ENCODE results near the gene MAP4K4.

Gene MAP4K4

GRCh38 chr2:101751875-101752619, 54.5 kb downstream of the MAP4K4 start:
- no peak for TF ChIP-seq CTCF (IDR thresholded peaks at IDR 0.05; ENCODE audit: low read depth, low read length)
- DNase-seq (ENCODE audit: extremely low read depth, low read depth): no peak

- TF ChIP-seq CTCF (IDR thresholded peaks at IDR 0.05; ENCODE audit: low read depth, low read length): no peak
- no peak for DNase-seq (ENCODE audit: extremely low read depth, low read depth)
Observed at GRCh38 chr2:101752716-101753616, 55.5 kb downstream of the MAP4K4 start.

GRCh38 chr2:101753720-101754490, 56.4 kb downstream of the MAP4K4 start:
- DNase-seq (ENCODE audit: extremely low read depth, low read depth): no peak

GRCh38 chr2:101754618-101755017, 57.1 kb downstream of the MAP4K4 start:
- DNase-seq (ENCODE audit: extremely low read depth, low read depth): no peak

More at GRCh38 chr2:101753720-101754490, 56.4 kb downstream of the MAP4K4 start:
- TF ChIP-seq CTCF (IDR thresholded peaks at IDR 0.05; ENCODE audit: low read depth, low read length): no peak

GRCh38 chr2:101756266-101756665, 58.8 kb downstream of the MAP4K4 start:
- TF ChIP-seq CTCF (IDR thresholded peaks at IDR 0.05; ENCODE audit: low read depth, low read length): no peak
- no peak for DNase-seq (ENCODE audit: extremely low read depth, low read depth)

More at GRCh38 chr2:101754618-101755017, 57.1 kb downstream of the MAP4K4 start:
- TF ChIP-seq CTCF (IDR thresholded peaks at IDR 0.05; ENCODE audit: low read depth, low read length): no peak

GRCh38 chr2:101758001-101758400, 60.5 kb downstream of the MAP4K4 start:
- DNase-seq (ENCODE audit: extremely low read depth, low read depth): no peak
- no peak for TF ChIP-seq CTCF (IDR thresholded peaks at IDR 0.05; ENCODE audit: low read depth, low read length)

All from AG09319 (cell line).